HG03135 (cell line): ENCODE data around the gene KCNMB2.

Experiments used
- ATAC-seq: cut with Tn5 transposase; IDR thresholded peaks from one replicate; pipeline ENCODE4 v1.9.1; 2021; ENCODE audit warnings: mild to moderate bottlenecking, moderate library complexity; ENCODE audit not compliant: unreplicated experiment

Gene KCNMB2

DNA sequence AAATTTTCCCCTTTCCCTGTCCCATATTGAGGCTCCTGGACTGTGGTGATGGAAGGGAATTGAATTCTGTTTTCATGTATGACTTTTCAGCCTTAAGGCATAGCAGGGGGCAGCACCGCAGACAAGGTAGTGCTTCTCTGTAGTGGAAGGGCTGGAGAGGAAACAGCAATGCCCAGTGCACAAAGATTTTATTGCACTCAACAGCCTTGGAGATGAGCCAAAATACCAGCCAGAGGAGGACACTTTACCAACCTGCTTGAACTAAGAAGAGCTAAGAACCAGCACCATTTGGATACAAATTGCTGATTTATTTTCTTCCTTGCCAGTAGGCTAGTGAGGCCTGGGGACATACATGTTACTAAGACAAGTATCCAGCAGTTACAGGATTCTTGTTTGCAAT lies 98.7 kb downstream of the KCNMB2 start:
- ATAC-seq, result no peak

DNA sequence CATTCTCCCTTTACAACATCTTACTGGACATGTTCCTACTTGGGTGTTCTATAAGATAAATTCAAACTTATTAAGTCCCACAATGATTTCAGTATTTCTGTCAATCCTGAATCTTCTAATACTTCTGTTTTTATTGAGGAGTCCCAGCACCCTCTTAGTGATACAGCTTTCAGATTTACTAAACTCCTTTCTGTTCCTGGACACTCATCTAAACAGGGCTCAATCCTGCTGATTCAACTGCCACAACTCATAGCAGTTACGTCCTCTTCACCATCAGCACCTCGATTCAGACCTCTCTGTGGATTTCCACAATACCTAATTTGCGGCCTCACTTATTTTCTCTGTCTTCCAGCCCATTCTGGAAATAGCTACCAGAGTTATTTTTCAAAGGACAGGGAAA lies 101.6 kb downstream of the KCNMB2 start:
- no peak for ATAC-seq

DNA sequence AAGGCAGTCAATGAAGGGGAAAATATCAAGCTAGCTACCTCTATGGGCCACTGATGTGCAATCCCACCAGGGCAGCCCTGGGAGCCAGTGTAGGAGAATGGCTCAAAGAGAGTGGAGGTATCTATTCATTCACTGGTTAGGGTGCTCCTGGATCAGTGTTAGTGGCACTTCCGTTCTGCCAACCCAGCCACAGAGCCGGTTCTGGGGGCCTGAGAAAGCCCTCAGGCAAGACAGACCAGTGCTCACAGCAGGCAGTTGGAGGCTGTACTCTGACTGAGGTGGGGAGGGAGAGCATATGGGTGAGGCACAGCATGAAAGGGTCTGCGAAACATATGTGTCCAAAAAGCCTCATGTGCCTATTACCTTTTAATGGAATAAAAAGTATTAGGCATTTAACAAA lies 109.3 kb downstream of the KCNMB2 start:
- ATAC-seq, result no peak

DNA sequence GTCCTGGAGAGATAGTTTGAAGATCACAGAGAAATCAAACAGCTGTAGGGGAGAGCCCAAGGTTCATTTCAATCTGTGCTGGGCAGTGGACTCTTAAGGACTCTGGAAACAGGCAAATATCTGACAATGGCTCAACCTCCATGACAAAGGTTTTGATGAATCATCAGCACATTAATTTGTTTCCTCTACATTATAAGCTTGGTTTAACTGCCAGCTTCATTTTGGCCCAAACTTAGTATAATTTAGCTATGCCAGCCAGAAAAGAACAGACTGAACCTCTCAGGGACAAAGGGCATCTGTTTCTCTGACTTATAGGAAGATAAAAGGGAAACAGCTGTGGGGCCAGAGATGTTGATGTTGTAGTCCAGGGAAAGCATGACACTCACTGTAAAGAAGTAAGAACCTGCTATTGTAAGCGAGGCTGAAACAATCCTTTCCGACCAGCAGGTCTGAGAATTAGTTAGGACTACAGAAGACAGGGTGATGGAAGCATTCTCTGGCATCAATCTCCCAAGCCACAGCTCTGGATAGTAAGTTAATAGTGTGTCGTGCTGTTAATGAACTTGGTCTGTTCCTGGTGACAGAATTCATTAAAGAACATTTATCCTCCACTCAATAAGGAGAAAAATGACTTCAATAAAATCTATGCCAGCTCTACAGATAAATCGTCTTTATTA lies 110.1 kb downstream of the KCNMB2 start:
- no peak for ATAC-seq

DNA sequence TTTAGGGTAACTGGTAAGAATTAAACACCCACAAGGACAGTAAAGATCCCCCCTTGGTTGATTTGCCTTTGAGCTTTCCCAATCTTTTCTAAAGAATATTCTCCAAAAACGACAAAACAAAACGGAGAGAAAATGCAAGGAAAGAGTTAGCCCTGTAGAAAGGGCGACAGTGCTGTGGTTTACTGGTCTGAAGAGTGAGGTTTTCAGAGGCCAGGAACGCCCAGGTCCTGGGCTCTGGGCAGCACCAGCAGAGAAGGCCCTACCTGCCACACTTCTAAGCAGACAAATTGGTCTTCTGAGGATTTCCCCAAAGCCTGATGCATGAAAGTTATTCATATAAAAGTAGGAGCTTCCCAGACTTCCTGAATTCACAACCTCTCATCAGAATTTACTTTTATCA lies 119.3 kb downstream of the KCNMB2 start:
- no peak for ATAC-seq

DNA sequence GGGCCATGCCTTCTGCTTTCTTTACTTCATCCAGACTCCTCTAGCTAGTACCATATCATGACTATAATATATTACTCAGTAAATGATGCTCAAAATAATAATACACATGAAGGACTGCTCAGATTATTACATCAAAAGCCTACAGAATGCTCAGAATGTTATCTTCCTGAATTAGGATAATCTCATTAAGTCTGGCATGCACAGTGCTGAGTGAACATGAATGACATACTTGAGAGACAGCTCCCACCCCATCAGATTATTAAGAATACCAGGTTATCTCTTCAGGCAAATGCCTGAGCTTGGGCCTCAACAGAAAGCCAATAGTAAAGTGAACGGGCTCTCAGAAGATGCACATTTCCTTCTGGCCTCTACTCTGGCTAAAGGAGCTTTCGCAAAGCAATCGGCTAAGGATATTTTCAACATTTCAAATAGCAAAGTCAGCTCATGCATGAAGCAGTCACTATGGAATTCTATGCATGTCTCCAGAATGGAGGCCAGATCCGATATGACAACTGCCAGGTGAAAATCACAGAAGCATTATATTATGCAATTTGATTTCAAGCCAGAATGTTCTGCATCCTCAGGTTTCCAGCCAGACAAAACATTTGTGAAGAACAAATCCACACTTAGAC lies 122.6 kb downstream of the KCNMB2 start:
- ATAC-seq, result no peak

DNA sequence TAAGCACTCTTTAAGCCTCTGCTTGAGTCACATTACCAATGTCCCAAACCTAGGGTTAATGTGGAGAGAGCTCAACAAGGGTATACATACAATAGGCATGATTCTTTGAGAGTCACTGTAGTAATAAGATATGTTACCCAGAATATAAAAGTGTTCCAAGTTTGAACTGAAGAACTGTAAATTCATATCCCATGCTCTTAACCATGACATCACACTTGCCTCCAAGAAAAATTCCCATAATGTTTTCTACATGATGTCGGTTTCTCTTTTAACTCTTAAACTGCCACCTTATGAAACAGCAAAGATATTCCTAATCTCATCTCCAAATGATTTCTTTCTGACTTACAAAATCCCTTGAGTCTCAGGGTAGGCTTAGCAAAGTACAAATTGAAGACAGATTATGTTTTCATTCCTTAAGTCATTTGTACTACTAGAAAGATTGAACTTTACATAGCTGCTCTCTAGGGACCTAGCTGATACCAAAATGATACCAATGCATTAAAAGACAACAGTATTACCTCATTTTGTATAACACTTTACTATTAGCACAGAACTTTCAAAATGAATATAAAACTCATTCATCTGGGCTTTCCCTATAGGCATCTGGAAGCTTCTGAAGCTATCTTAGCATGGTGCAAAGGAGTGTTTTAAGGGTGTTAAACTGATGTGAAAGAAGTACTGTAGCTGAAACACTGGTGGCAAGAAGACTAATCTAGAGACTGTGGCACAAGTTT lies 127.1 kb downstream of the KCNMB2 start:
- ATAC-seq, result no peak

DNA sequence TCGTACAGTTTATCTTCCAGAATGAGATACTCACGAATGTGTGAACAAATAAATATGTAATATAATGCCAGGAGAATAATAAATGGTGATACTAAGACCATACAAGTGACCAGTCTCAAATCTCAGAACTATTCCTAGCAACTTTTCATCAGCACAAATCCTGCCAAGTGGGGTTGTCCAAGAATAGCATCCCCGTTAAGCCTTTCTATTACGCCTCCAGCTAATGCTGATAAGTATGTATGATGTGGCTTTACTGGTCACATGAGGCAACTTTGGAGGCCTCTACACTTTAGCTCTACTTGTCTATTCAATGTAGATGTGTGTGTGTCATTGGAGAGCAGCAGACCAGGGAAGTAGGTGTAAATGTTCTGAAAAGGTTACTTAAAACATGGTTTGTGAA lies 129.5 kb downstream of the KCNMB2 start:
- no peak for ATAC-seq

DNA sequence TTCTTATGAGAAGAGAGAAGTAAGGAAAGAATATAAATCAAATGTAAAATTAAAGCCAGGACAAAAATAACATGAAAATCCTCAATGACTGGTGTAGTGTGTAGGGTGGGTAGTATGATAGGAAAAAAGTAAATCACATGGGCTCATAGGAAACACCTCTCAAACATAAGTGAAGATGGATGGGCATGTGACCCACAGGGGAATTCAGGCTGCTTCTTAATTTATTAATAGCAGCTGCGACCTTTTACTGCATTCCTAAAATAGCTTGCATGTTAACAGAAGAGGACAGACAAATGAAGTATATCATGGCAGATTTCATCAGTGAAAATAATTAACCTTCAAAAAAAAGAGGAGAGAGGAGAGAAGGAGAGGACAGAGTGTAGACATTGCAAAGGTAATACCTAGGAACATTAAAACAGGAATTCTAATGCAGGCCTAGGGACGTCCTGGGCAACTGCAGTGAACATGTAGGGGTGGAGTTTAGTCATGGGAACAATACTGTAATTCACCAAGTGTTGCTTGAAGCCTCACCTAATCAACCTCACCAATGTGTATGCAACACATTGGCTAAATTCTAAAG lies 132.9 kb downstream of the KCNMB2 start:
- no peak for ATAC-seq

DNA sequence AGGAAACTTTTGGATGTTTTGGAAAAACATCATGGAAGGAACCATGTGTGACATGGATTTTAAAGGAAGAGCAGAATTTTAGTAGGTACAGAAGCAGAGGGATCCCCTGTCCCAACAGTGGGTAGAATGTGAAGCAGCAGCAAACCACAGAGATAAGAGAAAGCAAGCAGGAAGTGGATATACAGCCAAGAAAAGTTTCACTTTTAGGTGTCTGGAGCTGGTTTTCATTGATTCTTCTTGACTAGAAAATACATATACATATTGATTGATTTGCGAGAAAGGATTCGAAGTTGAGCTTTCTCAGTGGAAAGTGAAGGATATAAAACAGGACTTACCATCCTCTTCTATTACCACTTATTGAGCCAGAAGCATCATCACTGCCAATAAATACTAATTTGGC lies 133.5 kb downstream of the KCNMB2 start:
- no peak for ATAC-seq

DNA sequence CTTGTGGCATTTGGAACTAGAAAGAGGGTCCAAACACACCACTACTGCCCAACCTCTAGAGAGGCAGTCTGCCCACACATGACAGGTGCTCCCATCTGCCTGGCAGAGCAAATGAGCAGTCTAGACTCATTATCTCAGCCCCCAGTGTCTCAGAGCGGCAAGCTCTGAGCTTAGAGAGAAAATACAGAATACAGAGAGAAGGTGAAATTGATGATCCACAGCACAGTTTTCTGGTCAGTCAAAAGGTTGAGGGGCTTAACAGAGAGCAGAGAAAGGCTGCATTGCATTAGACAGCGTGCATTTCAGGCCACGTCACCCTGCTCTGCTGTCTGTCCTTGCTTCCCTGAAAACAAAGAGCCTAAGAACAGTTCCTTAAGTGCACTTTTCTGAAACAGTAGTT lies 135.1 kb downstream of the KCNMB2 start:
- ATAC-seq, result peak; percentile 34

DNA sequence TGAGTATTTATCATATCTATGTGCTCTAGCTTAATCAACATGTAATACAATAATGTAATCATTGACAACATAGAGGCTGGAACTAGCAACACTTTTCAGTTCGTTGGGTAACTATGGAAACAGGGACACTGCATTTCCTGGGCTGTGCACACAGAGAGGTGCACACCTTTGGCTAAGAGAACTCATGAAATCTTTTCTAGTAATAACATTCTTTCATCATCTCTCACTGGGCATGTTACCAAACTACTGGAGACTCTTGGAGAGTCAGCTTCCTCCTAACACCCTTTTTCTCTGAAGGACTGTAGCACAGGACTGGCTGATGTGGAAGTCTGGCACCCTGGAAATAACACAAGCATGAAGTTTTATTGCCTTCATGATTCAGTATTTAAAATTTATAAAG lies 135.6 kb downstream of the KCNMB2 start:
- ATAC-seq, result peak; percentile 73

DNA sequence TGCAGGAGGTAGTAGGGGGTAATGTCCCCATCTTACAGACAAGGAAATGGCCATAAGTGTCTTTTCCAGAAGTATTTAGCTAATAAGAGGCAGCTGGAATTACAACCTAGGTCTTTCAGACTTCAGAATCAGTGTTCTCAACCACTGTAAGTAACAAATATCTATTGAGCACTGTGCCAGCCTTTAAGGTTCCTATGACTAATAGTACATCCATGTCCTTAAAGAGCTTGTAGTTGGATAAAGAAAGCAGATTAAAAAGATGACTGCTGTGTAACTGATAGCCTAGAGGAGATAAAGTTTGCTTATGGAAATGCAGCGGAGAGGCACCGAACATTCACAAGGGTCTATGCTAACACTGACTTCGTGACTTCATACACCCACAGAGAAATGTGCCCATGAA lies 136.0 kb downstream of the KCNMB2 start:
- ATAC-seq, result no peak

DNA sequence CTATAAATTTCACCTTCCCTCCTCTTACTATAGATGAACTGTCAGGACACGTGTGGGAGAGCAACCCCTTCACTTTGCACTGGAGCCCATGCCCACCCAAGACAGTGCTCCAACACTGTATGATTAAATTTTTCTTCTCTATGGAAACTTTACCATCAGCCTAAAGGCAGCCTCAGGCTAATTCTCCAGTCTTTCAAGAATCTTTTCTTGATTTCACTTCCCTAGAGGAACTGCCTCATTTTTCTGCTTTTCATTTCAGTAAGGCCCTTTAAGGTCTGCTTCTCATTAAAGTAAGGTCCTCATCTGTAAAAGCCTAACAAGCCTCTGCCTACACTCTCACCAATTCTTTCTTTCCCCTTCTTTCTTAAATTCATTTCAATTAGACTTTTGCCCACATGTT lies 137.3 kb downstream of the KCNMB2 start:
- no peak for ATAC-seq

DNA sequence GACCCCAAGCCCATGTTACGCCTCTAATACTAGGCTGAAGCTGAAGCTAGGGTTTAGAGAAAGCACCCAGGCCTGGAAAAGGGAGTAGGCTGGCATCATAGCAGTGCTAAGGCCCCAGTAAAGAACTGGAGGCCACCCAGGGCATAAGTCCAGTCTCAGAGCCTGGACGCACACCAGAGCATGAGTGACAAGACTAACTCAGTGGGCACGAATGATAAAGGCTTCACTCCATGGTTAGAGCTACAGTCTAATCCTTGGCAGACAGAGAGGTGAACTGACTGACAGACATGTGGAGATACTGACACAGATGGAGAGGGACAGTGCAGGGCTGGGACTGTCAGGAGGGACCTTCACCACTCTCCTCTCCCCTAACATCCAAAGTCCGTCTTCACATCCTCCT lies 139.8 kb downstream of the KCNMB2 start:
- no peak for ATAC-seq

DNA sequence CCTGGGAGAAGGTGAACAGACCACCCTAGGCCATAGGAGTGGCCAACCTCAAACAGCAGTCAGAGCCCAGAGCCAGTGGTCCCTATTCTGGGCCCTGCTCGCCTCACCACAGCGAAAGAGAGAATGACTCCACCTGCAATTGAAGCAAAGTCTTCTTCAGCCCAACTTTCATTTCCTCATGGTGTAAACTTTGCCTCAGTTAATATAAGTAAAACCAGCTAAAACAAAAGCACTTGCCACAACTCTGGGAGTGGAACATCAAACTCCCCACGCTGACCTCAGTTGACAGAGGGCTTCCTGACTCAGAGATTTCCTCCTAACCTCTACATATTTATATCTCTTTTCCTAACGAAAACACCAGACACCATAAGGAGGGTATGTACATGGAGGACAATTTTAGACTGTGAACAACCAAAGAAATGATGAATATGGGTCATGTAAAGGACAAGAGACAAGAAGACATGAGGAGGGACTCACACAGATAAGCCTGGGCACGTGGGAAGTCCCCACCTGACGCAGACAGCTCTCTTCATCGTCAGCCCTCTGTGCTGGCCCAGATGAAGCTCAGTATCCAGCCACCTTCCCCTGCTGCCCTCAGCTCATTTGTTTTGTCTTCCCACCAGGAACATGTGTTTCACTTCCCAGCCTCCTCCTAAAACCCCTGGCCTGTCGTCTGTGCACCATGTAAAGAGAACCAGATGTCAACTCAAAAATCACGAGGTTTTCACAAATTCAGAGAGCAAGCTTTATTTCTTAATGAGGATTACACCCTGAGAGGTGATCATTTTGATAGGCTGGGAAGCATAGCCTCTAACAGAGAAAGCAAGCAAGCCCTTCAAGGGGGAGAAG lies 140.9 kb downstream of the KCNMB2 start:
- ATAC-seq, result no peak

DNA sequence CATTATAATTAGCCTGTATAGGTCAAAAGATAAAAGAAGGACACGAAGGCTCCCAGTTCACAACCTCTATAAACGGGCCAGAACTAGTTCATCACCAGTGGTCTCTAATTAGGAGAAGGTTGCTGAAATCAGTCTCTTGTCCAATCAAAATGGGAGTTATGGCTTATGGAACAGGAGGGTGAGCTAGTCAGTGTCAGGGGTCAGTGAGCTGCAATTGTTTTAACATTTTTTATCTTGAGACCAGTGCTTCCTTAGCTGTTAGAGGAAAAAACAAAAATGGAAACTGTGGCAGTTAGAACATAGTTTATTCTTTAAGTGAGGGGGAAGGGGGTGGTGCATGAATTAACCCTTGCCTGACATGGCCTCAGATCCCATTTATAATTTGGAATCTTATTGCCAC lies 141.7 kb downstream of the KCNMB2 start:
- no peak for ATAC-seq

DNA sequence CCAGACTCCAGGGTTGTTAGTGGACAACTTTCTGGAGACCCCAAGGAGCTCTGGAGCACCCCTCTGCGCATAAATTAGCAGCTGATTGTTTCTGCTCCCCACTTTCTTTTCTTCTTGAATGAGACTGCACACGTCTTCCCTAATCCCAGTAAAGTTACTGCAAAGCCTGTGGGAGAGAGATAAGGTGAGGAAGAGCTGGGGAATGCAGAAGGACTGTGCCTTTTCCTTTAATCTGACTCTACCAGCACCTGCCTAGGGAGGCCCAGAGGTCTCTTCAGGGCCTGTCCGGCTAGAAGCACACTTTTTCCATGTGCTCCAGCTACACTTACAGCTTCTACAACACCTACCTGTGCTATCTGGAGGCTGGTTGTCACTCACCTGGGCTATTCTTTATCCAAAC lies 143.8 kb downstream of the KCNMB2 start:
- no peak for ATAC-seq

DNA sequence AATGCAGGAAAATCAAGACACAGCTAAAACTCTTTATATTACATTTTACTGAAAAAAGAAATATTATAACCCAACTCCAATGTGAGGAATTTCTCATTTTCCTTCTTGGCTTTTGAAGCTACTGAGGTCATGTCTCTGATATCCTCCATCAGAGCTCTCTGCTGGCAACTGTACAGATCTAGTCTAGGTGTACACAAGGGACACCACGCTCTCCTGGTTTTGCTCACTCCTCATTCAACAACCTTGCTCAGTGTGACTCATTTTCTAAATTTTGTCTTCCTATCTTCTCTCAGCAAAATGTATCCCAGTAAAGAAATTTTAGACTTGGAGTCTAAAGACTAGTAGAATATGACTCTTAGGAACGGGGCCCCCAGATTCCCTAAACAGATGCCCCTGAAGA lies 144.3 kb downstream of the KCNMB2 start:
- ATAC-seq, result no peak

DNA sequence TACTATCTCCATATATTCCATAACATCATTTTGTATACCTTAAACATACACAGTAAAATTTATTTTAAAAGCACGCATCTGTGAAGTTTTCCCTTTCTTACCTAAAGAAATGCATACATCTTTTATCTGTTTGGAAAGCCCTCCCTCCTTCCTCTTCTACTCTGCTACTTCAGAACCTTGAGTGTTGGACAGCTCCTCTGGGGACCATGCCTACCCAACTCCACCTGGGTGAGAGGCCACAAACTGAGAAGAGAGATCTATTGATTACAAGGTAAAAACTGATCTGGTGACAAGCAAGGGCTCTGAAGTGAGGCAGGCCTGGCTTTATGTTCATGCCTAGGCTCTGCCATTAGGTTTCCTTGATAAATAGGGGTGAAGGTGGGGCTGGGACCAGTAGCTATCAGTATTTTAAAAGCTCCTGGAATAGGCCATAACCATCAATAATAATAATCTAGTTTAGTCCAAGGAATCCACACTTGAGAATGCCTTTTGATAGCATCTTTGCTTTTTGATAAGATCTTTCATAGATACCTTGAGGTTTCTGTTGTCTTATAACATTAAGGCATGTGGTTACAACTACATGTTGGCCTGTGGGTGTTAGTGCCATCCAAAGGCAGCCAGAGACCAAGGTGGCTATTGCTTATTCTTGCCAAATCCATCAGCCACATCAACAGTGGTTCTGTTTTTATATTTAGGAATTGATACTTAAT lies 148.8 kb downstream of the KCNMB2 start:
- ATAC-seq, result peak; percentile 72

DNA sequence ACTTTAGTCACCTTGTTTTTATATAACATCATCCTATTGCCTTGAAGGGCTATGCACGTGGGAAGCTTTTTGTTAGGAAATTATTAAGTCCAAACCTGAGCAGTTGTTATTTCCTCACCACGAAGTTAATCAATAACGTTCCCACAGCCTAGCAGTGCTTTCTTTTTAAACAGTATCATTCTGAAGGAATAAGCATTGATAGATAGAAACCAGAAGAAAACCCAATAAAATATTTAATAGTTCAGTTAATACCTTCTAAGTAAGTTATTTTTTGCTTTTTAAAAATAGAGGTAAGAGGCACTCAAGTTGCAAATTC lies 149.3 kb downstream of the KCNMB2 start:
- ATAC-seq, result peak; percentile 58
